ENCODE results near the gene PRKCSH.

DNA sequence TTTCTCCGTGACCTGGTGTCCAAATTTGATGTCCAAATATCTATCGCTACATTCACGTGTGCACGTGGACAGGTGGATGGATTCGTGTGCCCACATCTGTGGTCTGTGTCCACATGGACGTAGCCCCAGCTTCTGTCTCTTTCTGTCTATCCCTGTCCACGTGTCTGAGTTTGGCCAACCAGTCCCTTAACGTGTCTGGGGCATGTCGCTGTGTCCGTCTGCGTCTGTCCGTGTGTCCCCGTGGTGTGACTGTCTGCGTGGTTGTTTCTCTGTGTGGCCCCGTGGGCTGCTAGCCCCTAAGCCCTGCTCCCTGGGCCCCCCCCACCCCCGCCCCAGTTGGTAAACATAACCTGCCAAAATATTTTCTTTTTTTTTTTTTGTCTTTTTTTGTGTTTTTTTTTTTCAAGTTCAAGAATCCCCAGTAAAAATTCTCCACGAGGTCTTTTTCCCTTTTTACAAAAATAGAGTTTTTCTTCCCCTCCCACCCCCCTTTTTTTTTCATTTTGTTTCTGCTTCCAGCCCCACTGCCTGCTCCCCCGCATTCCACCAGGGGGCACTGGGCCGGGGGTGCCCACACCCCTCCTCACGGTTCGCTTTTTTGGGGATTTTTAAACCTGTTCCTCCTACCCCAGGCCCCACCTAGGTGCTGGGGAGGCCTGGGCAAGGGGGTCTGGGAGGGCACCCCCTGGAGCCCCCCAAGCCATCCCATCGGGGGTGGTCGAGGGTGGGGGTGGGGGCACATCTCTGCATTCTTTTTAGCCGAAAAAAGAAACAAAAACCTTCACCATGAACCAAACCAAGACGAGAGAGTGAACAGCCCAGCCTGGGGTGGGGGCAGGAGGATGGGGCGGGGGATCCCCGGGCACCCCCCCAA lies 18.3 kb downstream of the PRKCSH start:
- TF ChIP-seq POLR2A (IDR thresholded peaks at IDR 0.05; ENCODE audit: low read length) (no peak), GATA1 (IDR thresholded peaks at IDR 0.05; ENCODE audit: low read depth, low read length) (no peak)

All from erythroblast (primary cell).